Stimulated activated naive B cell treated with anti-CD40 and anti-IgM and Interleukin-4, amounts not matched to agents 10 μg/mL and 1 μg/mL and 100 μg/mL, for 72 hours (primary cell): ENCODE measurements around the gene SLX4IP.

Source experiments
- ATAC-seq, 2 donors: fragments of 150-1000 bp; cut with Tn5 transposase; replicated peaks; 2 replicates each; pipeline ENCODE4 v1.10.0; 2021; ENCODE audit warnings: moderate library complexity in 1 of 2
- DNase-seq: peaks from one replicate; pipeline ENCODE4 v3.0.0; 2021
- H3K27ac Mint-ChIP-seq: one replicate; pipeline ENCODE4 v1.8.0; 2022; ENCODE audit warnings: mild to moderate bottlenecking, mixed read lengths
- H3K27me3 Mint-ChIP-seq, 2 donors: one replicate each; pipeline ENCODE4 v1.8.0; 2022; ENCODE audit warnings: mixed read lengths in 2 of 2
- H3K36me3 Mint-ChIP-seq, 2 donors: one replicate each; pipeline ENCODE4 v1.8.0; 2022; ENCODE audit warnings: mixed read lengths in 2 of 2, mild to moderate bottlenecking in 1 of 2
- H3K4me1 Mint-ChIP-seq, 2 donors: one replicate each; pipeline ENCODE4 v1.8.0; 2022; ENCODE audit warnings: mixed read lengths in 2 of 2, mild to moderate bottlenecking in 1 of 2
- H3K4me3 Mint-ChIP-seq, 2 donors: one replicate each; pipeline ENCODE4 v1.8.0; 2022; ENCODE audit warnings: mild to moderate bottlenecking in 2 of 2, mixed read lengths in 2 of 2, moderate library complexity in 1 of 2
- H3K9me3 Mint-ChIP-seq, 2 donors: one replicate each; pipeline ENCODE4 v1.8.0; 2022; ENCODE audit warnings: mixed read lengths in 2 of 2, mild to moderate bottlenecking in 1 of 2

The SLX4IP gene

DNA sequence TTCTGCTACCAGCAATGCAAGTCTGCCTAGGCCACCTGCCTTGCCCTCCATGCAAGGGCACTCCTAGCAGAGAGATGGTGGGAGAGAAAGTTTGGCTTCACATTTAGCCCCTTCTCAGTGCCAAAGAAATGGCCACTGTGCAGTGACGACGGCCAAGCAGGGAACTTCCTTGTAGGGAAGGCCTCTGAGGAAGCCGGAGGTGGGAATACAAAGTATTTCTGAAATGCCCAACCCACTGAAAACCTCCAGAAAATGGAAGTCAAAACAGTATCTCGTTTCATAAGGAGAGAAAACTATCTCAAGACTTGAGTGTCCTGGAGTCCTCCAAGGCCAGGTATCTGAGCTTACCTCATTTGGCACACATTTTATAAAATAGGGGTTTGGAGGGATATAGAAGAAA is 196.0 kb downstream of the SLX4IP start:
- Mint-ChIP-seq H3K9me3 (no peaks in the 10 kb centered on the region), H3K4me1 (peaks cover 11 to 27% of the 10 kb centered on the region in 2 donors), H3K27ac (no peak overlapping the region), H3K36me3 (peaks cover 6 to 9% of the 10 kb centered on the region in 2 donors), H3K4me3 (no peak overlapping the region), H3K27me3 (no peaks in the 10 kb centered on the region)
- ATAC-seq = no peak
- no peak for DNase-seq

DNA sequence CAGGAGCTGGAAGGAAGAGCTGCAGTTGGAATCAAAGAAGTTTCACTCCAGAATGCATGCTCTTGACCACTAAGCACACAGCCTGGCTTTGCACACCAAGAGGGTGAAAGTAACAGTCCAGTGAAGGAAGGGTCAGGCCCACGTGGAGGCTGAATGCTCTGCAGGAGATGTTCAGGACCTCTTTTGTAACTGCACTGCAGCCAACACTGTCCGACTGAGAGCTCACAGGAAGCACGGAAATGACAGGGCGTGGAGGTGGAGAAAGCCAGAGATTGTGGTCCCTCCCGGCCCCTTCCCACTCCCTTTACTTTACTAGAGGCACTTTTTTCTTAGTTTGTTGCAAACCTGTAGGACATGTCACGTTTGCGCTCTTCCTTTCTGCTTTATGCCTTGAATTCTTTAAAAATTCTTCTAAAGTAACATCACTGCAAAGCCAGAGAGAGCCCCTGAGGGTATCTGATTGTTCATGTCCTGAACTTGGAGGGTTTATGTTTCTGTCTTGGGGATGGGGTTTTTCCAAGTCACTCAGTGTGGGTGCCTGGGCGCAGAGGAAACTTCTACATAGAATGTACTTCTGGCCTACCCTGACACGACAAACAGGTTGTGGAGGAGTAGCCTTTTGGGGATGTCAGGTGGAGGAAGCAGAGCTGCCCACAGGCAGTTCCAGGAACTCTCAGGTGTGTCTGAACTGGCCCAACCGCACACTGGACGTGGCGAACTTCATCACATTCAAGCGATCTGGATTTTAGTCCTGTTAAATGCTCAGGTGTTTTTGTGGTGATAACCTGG is 197.8 kb downstream of the SLX4IP start:
- H3K27ac Mint-ChIP-seq = no peak overlapping the region
- no peaks in the 10 kb centered on the region for H3K9me3 Mint-ChIP-seq
- no peak for DNase-seq
- H3K4me1 Mint-ChIP-seq = peaks cover 11 to 27% of the 10 kb centered on the region in 2 donors
- no peaks in the 10 kb centered on the region for H3K27me3 Mint-ChIP-seq
- H3K4me3 Mint-ChIP-seq = no peak overlapping the region
- H3K36me3 Mint-ChIP-seq = peaks cover 6 to 14% of the 10 kb centered on the region in 2 donors
- ATAC-seq = no peak

DNA sequence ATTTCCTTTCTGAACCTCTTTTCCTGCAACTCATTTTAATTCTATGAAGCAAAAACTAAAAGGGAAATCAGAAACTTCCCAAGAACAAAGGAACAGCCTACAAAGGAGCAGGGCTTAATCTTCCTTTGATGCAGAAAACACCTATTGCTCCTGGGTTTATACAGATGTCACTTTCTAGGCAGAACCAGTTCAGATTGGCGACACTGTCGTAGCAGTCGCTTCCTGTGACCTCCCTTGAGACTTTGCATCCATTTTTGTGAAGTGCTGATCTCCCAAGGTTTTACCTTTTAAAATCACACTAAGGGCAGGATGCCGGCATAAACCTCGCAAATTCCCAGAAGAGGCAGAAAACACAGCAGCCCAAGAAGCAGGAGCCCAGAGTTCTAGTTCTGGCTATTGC is 198.6 kb downstream of the SLX4IP start:
- ATAC-seq (peak; percentile 38 to 43), DNase-seq (no peak)

GRCh38 chr20:10634211-10634610 is 199.1 kb downstream of the SLX4IP start:
- Mint-ChIP-seq H3K4me3 (no peak overlapping the region), H3K36me3 (peaks cover 5 to 14% of the 10 kb centered on the region in 2 donors), H3K4me1 (peaks cover 11 to 27% of the 10 kb centered on the region in 2 donors), H3K27ac (no peak overlapping the region), H3K27me3 (no peaks in the 10 kb centered on the region), H3K9me3 (no peaks in the 10 kb centered on the region)
- no peak for DNase-seq
- peak; percentile 71 to 82 for ATAC-seq

More for the DNA sequence above, 198.6 kb downstream of the SLX4IP start:
- Mint-ChIP-seq H3K27ac (no peak overlapping the region), H3K27me3 (no peaks in the 10 kb centered on the region), H3K36me3 (peaks cover 5 to 14% of the 10 kb centered on the region in 2 donors), H3K4me3 (no peak overlapping the region), H3K4me1 (peaks cover 11 to 27% of the 10 kb centered on the region in 2 donors), H3K9me3 (no peaks in the 10 kb centered on the region)

- Mint-ChIP-seq H3K27me3 (no peaks in the 10 kb centered on the region), H3K9me3 (no peaks in the 10 kb centered on the region), H3K36me3 (peaks cover 3 to 12% of the 10 kb centered on the region in 2 donors), H3K4me3 (no peak overlapping the region), H3K4me1 (peaks cover 11 to 27% of the 10 kb centered on the region in 2 donors), H3K27ac (no peak overlapping the region)
- no peak for DNase-seq
- no peak for ATAC-seq
These were observed 199.7 kb downstream of the SLX4IP start for GRCh38 chr20:10634683-10635411.

- ATAC-seq = no peak
These were observed 200.5 kb downstream of the SLX4IP start for GRCh38 chr20:10635476-10636208.

DNA sequence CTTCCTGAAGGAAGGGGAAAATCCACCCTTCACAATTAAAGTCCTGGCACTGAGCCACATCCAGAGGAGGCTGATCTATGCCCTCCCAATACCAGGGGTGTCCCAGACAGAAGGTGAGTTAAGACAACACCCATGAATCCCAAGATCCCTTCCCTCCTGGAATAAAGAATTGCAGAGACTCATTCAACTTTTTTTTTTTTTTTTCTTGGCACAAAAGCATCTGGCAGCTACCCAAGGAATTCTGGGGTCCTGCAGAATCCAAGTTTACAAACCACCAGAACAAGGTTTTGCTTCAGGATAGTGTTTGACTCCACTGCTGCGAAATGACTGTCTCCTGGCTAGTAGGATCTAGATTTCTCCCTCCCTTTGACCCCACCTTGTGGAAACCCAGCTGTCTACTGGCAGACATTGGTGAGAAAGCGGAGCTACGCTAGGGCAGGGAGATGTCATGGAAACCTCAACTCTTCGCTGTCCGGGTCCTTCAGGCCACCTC is 201.3 kb downstream of the SLX4IP start:
- H3K9me3 Mint-ChIP-seq = no peaks in the 10 kb centered on the region
- no peak overlapping the region for H3K4me3 Mint-ChIP-seq
- ATAC-seq = no peak
- H3K36me3 Mint-ChIP-seq = peaks cover 0 to 8% of the 10 kb centered on the region in 2 donors
- peaks cover 11 to 27% of the 10 kb centered on the region in 2 donors for H3K4me1 Mint-ChIP-seq
- no peak overlapping the region for H3K27ac Mint-ChIP-seq
- DNase-seq = no peak
- no peaks in the 10 kb centered on the region for H3K27me3 Mint-ChIP-seq

More at GRCh38 chr20:10635476-10636208, 200.5 kb downstream of the SLX4IP start:
- H3K27ac Mint-ChIP-seq = no peak overlapping the region
- H3K36me3 Mint-ChIP-seq = peaks cover 0 to 8% of the 10 kb centered on the region in 2 donors
- H3K27me3 Mint-ChIP-seq = no peaks in the 10 kb centered on the region
- H3K4me3 Mint-ChIP-seq = no peak overlapping the region
- DNase-seq = no peak
- H3K4me1 Mint-ChIP-seq = peaks cover 11 to 27% of the 10 kb centered on the region in 2 donors
- no peaks in the 10 kb centered on the region for H3K9me3 Mint-ChIP-seq

DNA sequence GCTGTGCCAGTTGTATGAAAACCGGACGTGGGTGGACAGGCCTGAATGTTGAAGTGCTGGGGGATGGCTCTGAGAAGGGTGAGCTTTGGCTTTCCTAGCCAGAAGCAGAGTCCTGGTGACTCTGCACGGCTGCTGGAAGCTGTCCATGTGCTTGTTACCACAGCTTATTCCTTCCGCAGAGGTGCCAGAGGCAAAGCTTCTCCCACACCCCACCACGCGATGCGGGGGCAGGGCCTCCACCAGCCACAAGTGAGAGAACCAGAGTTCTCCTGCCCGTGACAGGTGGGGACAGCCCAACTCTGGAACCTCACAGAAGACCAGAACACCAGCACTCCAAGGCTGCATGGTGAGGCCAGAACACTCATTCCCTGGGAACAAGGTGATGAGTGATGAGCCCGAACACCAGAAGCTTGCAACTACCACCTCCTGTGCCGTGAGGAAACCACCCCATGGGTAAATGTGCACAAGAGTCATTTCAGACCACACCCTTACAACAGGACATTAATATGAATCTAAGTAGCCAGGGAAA is 202.0 kb downstream of the SLX4IP start:
- ATAC-seq (no peak), DNase-seq (no peak)
- Mint-ChIP-seq H3K4me3 (no peak overlapping the region), H3K4me1 (peaks cover 11 to 27% of the 10 kb centered on the region in 2 donors), H3K36me3 (peaks cover 0 to 12% of the 10 kb centered on the region in 2 donors), H3K27me3 (no peaks in the 10 kb centered on the region), H3K9me3 (no peaks in the 10 kb centered on the region), H3K27ac (no peak overlapping the region)

- H3K4me3 Mint-ChIP-seq = no peak overlapping the region
- no peak overlapping the region for H3K27ac Mint-ChIP-seq
- H3K4me1 Mint-ChIP-seq = peaks cover 11 to 22% of the 10 kb centered on the region in 2 donors
- no peaks in the 10 kb centered on the region for H3K27me3 Mint-ChIP-seq
- no peak for ATAC-seq
- peaks cover 3 to 15% of the 10 kb centered on the region in 2 donors for H3K36me3 Mint-ChIP-seq
- DNase-seq = no peak
- no peaks in the 10 kb centered on the region for H3K9me3 Mint-ChIP-seq
These were observed 202.5 kb downstream of the SLX4IP start for GRCh38 chr20:10637563-10637962.

DNA sequence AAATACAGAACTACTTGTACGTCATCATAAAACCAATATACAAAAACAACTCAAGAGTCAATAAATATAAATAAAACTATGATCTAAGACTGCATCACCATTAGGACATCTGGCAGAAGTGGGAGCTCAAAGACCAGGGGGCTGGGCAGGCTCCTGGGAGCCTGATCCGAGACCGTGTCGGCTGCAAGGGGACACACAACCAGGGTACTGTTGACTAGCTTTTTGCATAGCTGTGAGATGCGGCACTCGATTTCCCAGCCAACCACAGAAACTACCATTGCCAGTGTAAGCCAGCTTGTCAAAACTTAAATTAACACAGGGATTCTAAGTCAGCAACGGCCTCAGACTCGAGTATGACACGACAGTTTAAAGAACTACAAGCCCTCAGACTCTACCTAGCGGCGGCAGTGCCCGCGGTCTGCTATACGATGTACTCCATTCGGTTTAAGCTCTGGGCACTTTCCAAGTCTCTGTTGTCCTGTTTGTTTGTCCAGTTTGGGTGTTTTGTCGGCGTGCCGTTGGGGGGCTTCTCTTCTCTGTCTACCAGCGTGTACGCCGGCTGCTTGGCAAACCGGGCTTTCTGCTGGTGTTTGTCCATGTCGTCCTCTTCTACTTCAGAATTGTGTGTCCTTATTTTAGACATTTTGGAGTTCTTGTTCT is 204.1 kb downstream of the SLX4IP start:
- peaks cover 1 to 6% of the 10 kb centered on the region in 2 donors for H3K4me1 Mint-ChIP-seq
- no peaks in the 10 kb centered on the region for H3K27me3 Mint-ChIP-seq
- ATAC-seq (no peak), DNase-seq (no peak)
- H3K27ac Mint-ChIP-seq = no peak overlapping the region
- peaks cover 3 to 15% of the 10 kb centered on the region in 2 donors for H3K36me3 Mint-ChIP-seq
- no peaks in the 10 kb centered on the region for H3K9me3 Mint-ChIP-seq
- H3K4me3 Mint-ChIP-seq = no peak overlapping the region

- Mint-ChIP-seq H3K4me1 (no peaks in the 10 kb centered on the region), H3K27ac (no peak overlapping the region), H3K36me3 (peaks cover 3 to 15% of the 10 kb centered on the region in 2 donors), H3K27me3 (no peaks in the 10 kb centered on the region), H3K4me3 (no peak overlapping the region), H3K9me3 (no peaks in the 10 kb centered on the region)
- ATAC-seq (no peak), DNase-seq (no peak)
These were observed 204.8 kb downstream of the SLX4IP start for GRCh38 chr20:10639737-10640556.

DNA sequence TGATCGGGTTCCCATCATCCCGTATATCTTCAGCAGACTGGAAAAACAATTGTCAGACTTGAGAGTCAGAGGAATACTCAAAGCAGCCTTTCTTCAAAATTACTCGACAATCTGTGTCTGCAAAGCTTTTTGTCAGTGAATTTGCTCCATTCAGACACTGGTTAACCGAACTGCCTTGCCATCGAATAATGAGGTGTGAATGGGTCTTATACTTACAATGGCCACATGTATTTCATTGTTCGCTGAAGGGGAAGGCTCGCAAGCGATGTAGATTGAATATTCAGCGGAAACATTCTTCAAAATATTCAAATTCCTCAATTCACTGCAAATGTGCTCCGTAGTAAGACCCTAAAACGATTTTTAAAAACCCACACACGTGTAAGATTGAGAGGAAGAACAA is 205.8 kb downstream of the SLX4IP start:
- no peaks in the 10 kb centered on the region for H3K9me3 Mint-ChIP-seq
- no peak overlapping the region for H3K4me3 Mint-ChIP-seq
- no peak for ATAC-seq
- peaks cover 3 to 15% of the 10 kb centered on the region in 2 donors for H3K36me3 Mint-ChIP-seq
- H3K4me1 Mint-ChIP-seq = no peaks in the 10 kb centered on the region
- H3K27ac Mint-ChIP-seq = no peak overlapping the region
- no peaks in the 10 kb centered on the region for H3K27me3 Mint-ChIP-seq
- no peak for DNase-seq

DNA sequence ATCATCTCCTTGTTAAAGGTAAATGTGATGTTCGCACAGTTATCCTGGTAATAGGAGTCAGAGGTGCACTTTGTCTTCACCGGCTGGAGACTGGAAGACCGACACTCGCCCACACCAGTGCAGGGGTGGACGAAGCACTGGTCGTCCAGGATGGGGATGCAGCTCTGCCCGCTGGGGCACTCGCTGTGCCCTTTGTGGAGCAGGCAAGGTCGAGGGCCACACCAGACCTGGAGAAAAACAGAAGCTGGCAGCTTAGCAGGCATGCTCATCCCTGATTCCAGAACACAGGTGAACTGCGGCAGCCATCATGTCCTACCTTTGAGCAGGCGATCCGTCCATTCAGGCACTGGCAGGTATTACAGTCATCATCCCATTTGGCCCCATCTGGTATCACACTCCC is 206.4 kb downstream of the SLX4IP start:
- no peak overlapping the region for H3K27ac Mint-ChIP-seq
- DNase-seq (no peak), ATAC-seq (no peak)
- no peaks in the 10 kb centered on the region for H3K9me3 Mint-ChIP-seq
- H3K27me3 Mint-ChIP-seq = no peaks in the 10 kb centered on the region
- H3K4me3 Mint-ChIP-seq = no peak overlapping the region
- no peaks in the 10 kb centered on the region for H3K4me1 Mint-ChIP-seq
- peaks cover 3 to 15% of the 10 kb centered on the region in 2 donors for H3K36me3 Mint-ChIP-seq
